GM23338 (cell line): ENCODE data around the gene XPR1. TPM values are rescaled to one million over a fixed set of nuclear protein-coding genes. Genes with fewer than 3 reads are reported as not detected.

Source experiments
- ATAC-seq: fragments of 200-7000 bp; cut with Tn5 transposase; 3 replicates; pipeline ENCODE4 v1.9.1; 2020
- DNase-seq: peaks from one replicate; pipeline ENCODE4 v3.0.0-alpha.2; 2015; ENCODE audit warnings: low spot score
- H2AFZ ChIP-seq: fragments of 200-600 bp; sonication (generic); 2 replicates; pipeline ENCODE4 v1.8.0; 2016; ENCODE audit warnings: antibody characterized with exemption, mild to moderate bottlenecking, moderate library complexity
- H3F3A ChIP-seq: fragments of 200-600 bp; sonication (generic); replicated peaks from 2 replicates; pipeline ENCODE4 v1.8.0; 2017; ENCODE audit warnings: antibody characterized with exemption, mixed run types, low read depth
- H3K27ac ChIP-seq: fragments of 200-600 bp; sonication (generic); 2 replicates; pipeline ENCODE4 v1.6.1; 2016; ENCODE audit warnings: low read depth
- H3K27me3 ChIP-seq: fragments of 200-600 bp; sonication (generic); 2 replicates; pipeline ENCODE4 v1.8.0; 2016; ENCODE audit warnings: mild to moderate bottlenecking, mixed run types, moderate library complexity; ENCODE audit not compliant: insufficient read depth
- H3K36me3 ChIP-seq: fragments of 200-600 bp; sonication (generic); 2 replicates; pipeline ENCODE4 v1.8.0; 2016; ENCODE audit warnings: mild to moderate bottlenecking; ENCODE audit not compliant: insufficient read depth
- H3K4me1 ChIP-seq: fragments of 200-600 bp; sonication (generic); 2 replicates; pipeline ENCODE4 v1.8.0; 2016; ENCODE audit warnings: mild to moderate bottlenecking, moderate library complexity; ENCODE audit not compliant: insufficient read depth
- H3K4me2 ChIP-seq: fragments of 200-600 bp; sonication (generic); 2 replicates; pipeline ENCODE4 v1.7.1; 2017; ENCODE audit warnings: mixed run types
- H3K4me3 ChIP-seq: fragments of 200-600 bp; sonication (generic); 2 replicates; pipeline ENCODE4 v1.6.1; 2016; ENCODE audit warnings: mixed run types
- H3K79me2 ChIP-seq: fragments of 200-600 bp; sonication (generic); replicated peaks from 2 replicates; pipeline ENCODE4 v1.8.0; 2017; ENCODE audit warnings: mild to moderate bottlenecking; ENCODE audit not compliant: insufficient read depth
- H3K9me2 ChIP-seq: fragments of 200-600 bp; sonication (generic); 2 replicates; pipeline ENCODE4 v1.8.0; 2017; ENCODE audit not compliant: insufficient read depth
- H4K20me1 ChIP-seq: fragments of 200-600 bp; sonication (generic); replicated peaks from 2 replicates; pipeline ENCODE4 v1.8.0; 2017; ENCODE audit warnings: mild to moderate bottlenecking; ENCODE audit not compliant: insufficient read depth
- H3K27ac Mint-ChIP-seq: 2 replicates; pipeline ENCODE4 v1.8.0; 2020; ENCODE audit warnings: inconsistent platforms, mild to moderate bottlenecking, moderate library complexity, mixed read lengths
- H3K27me3 Mint-ChIP-seq: 3 replicates; pipeline ENCODE4 v1.8.0; 2022; ENCODE audit warnings: low read depth, mild to moderate bottlenecking, moderate library complexity, mixed read lengths, inconsistent platforms; ENCODE audit not compliant: insufficient read depth, poor library complexity
- H3K36me3 Mint-ChIP-seq: 3 replicates; pipeline ENCODE4 v1.8.0; 2021; ENCODE audit warnings: low read depth, mild to moderate bottlenecking, inconsistent platforms, moderate library complexity, mixed read lengths
- H3K4me1 Mint-ChIP-seq: 3 replicates; pipeline ENCODE4 v1.8.0; 2020; ENCODE audit warnings: mild to moderate bottlenecking, inconsistent platforms, mixed read lengths
- H3K4me3 Mint-ChIP-seq: 3 replicates; pipeline ENCODE4 v1.8.0; 2021; ENCODE audit warnings: moderate library complexity, mild to moderate bottlenecking, inconsistent platforms, mixed read lengths
- H3K9me3 Mint-ChIP-seq: 3 replicates; pipeline ENCODE4 v1.8.0; 2020; ENCODE audit warnings: moderate library complexity, mild to moderate bottlenecking, inconsistent platforms, mixed read lengths
- EZH2 ChIP-seq: fragments of 200-600 bp; sonication (generic); IDR thresholded peaks from one replicate; pipeline ENCODE4 v1.8.0; 2017; ENCODE audit warnings: antibody characterized with exemption, mild to moderate bottlenecking, low read depth; ENCODE audit not compliant: unreplicated experiment
- EZH2phosphoT487 ChIP-seq: fragments of 200-600 bp; sonication (generic); IDR thresholded peaks from one replicate; pipeline ENCODE4 v1.8.1; 2018; ENCODE audit warnings: antibody characterized with exemption; ENCODE audit not compliant: unreplicated experiment
- JUNB ChIP-seq: IDR thresholded peaks from one replicate; pipeline ENCODE4 v1.6.1; 2016; ENCODE audit warnings: antibody characterized with exemption; ENCODE audit not compliant: unreplicated experiment
- NANOG ChIP-seq: IDR thresholded peaks from 2 replicates; pipeline ENCODE4 v1.6.1; 2016; ENCODE audit warnings: antibody characterized with exemption, borderline replicate concordance
- POLR2AphosphoS5 ChIP-seq: IDR thresholded peaks from 2 replicates; pipeline ENCODE4 v1.6.1; 2016; ENCODE audit warnings: antibody characterized with exemption, low read depth
- polyA plus RNA-seq: library from polyadenylated mRNA; unstranded; fragments of >200 nt; fragmentation: Nextera tagmentation; extraction: Ambion mirVana; gene quantifications from 2 replicates; pipeline ENCODE4 v1.2.1, GENCODE V29; 2016
- total RNA-seq: library from RNA; depleted of rRNA; stranded (reverse); fragments of >200 nt; shearing (Covaris generic); gene quantifications from 2 replicates; pipeline ENCODE4 v1.2.3, GENCODE V29; 2014
- TF ChIP-seq, protein P1 (sequence below): fragments of 250-450 bp; sonication (Bioruptor Pico); IDR thresholded peaks from 2 replicates; pipeline ENCODE4 v1.5.0; 2020; ENCODE audit warnings: mild to moderate bottlenecking, moderate library complexity
- TF ChIP-seq, protein P2 (sequence below): IDR thresholded peaks from 2 replicates; pipeline ENCODE4 v1.6.1; 2016; ENCODE audit warnings: antibody characterized with exemption

The XPR1 gene
- total and polyA plus RNA-seq, 2 experiments from 2014 or later, result 9.3 to 38.1 TPM

DNA sequence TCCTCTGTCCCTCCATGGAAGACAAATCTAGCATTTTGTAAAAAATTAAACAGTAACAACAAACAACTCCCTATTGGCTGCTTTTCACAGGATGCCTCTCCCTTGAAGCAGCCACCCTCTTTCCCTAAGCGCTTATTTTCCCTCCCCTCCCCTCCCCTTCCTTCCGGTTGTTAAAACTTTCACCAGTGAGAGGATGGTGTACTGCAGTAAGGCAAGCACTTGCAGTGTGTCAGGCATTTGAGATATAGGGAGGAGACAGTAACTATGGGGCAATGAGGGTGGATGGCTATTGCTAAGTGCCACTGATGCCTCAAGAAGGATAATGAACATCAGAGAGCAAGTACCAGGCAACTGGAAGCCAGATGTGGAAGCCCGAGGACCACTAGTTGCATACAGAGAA is 261.8 kb downstream of the XPR1 start:
- Histone ChIP-seq H3K79me2 (no peaks in the 10 kb centered on the region), H4K20me1 (no peaks in the 10 kb centered on the region), H2AFZ (no peak overlapping the region), H3K9me2 (peaks cover 9% of the 10 kb centered on the region; the same call in 1 of the 2 replicates), H3F3A (no peaks in the 10 kb centered on the region), H3K4me1 (peaks cover 7% of the 10 kb centered on the region), H3K27me3 (no peaks in the 10 kb centered on the region), H3K4me3 (no peak overlapping the region), H3K36me3 (no peaks in the 10 kb centered on the region), H3K4me2 (no peak overlapping the region), H3K27ac (no peak overlapping the region)
- TF ChIP-seq EZH2phosphoT487 (no peak), POLR2AphosphoS5 (no peak), JUNB (no peak)
- Mint-ChIP-seq H3K4me1 (peaks cover 14% of the 10 kb centered on the region), H3K4me3 (no peak overlapping the region), H3K9me3 (no peaks in the 10 kb centered on the region), H3K27me3 (peaks cover 7% of the 10 kb centered on the region), H3K36me3 (no peaks in the 10 kb centered on the region), H3K27ac (no peak overlapping the region)
- no peak for DNase-seq
- ATAC-seq, result no peak

DNA sequence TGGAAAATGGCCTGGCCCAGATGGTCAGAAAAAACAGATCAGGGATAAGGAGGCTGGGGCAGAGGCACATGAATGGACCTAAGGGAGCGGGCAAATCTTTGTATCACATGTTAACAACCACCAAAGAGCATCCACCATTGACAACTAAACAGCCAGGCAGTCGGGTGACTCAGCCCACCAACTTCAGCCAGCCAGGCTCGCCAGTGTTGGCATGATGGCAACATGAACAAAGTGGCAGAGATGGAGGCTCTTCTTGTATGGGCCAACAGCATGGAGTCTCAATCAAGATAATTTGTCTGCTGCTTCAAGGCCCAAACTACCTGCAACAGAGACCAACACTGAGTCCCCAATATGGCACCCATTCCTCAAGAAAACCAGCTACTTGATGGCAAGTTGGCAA is 264.3 kb downstream of the XPR1 start:
- no peak overlapping the region for H3K4me3 ChIP-seq
- no peak overlapping the region for H2AFZ ChIP-seq
- Mint-ChIP-seq H3K36me3 (no peaks in the 10 kb centered on the region; the same call in 2 of the 3 replicates), H3K27ac (no peak overlapping the region), H3K4me1 (peaks cover 23% of the 10 kb centered on the region), H3K4me3 (no peak overlapping the region), H3K9me3 (no peaks in the 10 kb centered on the region; the same call in 2 of the 3 replicates), H3K27me3 (peaks cover 9% of the 10 kb centered on the region)
- no peak for DNase-seq
- TF ChIP-seq EZH2, result no peak
- peaks cover 14% of the 10 kb centered on the region for H3K4me1 ChIP-seq
- no peaks in the 10 kb centered on the region for H3K36me3 ChIP-seq
- H3K27me3 ChIP-seq, result no peaks in the 10 kb centered on the region
- no peaks in the 10 kb centered on the region for H3F3A ChIP-seq
- H3K27ac ChIP-seq, result no peak overlapping the region
- ATAC-seq, result no peak
- H3K4me2 ChIP-seq, result no peak overlapping the region
- no peaks in the 10 kb centered on the region for H3K79me2 ChIP-seq
- H4K20me1 ChIP-seq, result no peaks in the 10 kb centered on the region
- H3K9me2 ChIP-seq, result peaks cover 9% of the 10 kb centered on the region

DNA sequence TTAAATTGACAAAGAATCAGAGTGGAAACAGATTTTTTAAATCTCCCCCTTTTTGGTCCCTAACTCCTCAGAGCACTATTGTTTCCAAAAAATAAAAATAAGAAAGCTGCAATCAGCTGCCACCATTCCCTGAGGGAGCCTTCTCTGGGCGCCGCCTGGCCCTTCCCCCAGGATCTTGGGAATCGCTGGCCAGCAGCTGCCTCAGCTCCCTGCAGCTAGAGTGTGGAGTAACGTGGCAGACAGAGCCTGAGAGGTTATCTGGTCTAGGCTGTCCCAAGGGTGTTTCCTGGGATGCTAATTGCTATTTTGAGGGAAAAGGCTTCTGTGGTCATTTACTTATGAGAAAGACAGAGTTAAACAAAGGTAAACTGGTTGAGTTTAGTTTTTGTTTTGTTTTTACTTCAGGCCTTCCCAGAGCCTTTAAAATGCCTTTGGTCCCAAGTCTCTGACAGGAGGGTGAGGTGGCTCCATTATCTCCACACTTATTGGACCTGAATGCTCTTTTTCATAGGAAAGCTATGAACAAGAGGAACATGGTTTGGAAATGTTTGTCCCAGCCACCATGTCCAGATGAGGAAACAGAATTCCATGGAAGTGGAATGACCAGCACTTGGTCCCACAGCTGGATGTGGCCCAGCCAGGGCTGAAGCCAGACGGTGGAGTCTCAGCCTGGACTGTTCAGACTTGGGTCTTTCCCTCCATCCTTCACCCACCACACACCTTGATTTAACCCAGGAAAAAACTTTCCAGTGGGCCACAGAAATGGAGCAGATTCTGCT is 266.8 kb downstream of the XPR1 start:
- Histone ChIP-seq H3K27ac (no peak overlapping the region), H3K27me3 (no peaks in the 10 kb centered on the region), H2AFZ (0 out of 2 replicates have a peak overlapping the region, but pooled peaks have one; percentile 9), H3K4me3 (no peak overlapping the region), H3F3A (no peaks in the 10 kb centered on the region), H3K36me3 (no peaks in the 10 kb centered on the region), H3K4me2 (peak overlapping the region; percentile 45; the same call in 1 of the 2 replicates), H3K4me1 (peaks cover 14% of the 10 kb centered on the region), H4K20me1 (no peaks in the 10 kb centered on the region), H3K79me2 (no peaks in the 10 kb centered on the region), H3K9me2 (peaks cover 9% of the 10 kb centered on the region)
- Mint-ChIP-seq H3K27ac (no peak overlapping the region), H3K4me1 (peaks cover 23% of the 10 kb centered on the region), H3K27me3 (peaks cover 9% of the 10 kb centered on the region), H3K4me3 (no peak overlapping the region), H3K36me3 (no peaks in the 10 kb centered on the region; the same call in 2 of the 3 replicates), H3K9me3 (no peaks in the 10 kb centered on the region; the same call in 2 of the 3 replicates)
- DNase-seq (peak; percentile 42), ATAC-seq (peak; percentile 90)
- no peak for TF ChIP-seq EZH2
- TF ChIP-seq NANOG, result no peak
- no peak for TF ChIP-seq POLR2AphosphoS5
- TF ChIP-seq, protein P1, sequence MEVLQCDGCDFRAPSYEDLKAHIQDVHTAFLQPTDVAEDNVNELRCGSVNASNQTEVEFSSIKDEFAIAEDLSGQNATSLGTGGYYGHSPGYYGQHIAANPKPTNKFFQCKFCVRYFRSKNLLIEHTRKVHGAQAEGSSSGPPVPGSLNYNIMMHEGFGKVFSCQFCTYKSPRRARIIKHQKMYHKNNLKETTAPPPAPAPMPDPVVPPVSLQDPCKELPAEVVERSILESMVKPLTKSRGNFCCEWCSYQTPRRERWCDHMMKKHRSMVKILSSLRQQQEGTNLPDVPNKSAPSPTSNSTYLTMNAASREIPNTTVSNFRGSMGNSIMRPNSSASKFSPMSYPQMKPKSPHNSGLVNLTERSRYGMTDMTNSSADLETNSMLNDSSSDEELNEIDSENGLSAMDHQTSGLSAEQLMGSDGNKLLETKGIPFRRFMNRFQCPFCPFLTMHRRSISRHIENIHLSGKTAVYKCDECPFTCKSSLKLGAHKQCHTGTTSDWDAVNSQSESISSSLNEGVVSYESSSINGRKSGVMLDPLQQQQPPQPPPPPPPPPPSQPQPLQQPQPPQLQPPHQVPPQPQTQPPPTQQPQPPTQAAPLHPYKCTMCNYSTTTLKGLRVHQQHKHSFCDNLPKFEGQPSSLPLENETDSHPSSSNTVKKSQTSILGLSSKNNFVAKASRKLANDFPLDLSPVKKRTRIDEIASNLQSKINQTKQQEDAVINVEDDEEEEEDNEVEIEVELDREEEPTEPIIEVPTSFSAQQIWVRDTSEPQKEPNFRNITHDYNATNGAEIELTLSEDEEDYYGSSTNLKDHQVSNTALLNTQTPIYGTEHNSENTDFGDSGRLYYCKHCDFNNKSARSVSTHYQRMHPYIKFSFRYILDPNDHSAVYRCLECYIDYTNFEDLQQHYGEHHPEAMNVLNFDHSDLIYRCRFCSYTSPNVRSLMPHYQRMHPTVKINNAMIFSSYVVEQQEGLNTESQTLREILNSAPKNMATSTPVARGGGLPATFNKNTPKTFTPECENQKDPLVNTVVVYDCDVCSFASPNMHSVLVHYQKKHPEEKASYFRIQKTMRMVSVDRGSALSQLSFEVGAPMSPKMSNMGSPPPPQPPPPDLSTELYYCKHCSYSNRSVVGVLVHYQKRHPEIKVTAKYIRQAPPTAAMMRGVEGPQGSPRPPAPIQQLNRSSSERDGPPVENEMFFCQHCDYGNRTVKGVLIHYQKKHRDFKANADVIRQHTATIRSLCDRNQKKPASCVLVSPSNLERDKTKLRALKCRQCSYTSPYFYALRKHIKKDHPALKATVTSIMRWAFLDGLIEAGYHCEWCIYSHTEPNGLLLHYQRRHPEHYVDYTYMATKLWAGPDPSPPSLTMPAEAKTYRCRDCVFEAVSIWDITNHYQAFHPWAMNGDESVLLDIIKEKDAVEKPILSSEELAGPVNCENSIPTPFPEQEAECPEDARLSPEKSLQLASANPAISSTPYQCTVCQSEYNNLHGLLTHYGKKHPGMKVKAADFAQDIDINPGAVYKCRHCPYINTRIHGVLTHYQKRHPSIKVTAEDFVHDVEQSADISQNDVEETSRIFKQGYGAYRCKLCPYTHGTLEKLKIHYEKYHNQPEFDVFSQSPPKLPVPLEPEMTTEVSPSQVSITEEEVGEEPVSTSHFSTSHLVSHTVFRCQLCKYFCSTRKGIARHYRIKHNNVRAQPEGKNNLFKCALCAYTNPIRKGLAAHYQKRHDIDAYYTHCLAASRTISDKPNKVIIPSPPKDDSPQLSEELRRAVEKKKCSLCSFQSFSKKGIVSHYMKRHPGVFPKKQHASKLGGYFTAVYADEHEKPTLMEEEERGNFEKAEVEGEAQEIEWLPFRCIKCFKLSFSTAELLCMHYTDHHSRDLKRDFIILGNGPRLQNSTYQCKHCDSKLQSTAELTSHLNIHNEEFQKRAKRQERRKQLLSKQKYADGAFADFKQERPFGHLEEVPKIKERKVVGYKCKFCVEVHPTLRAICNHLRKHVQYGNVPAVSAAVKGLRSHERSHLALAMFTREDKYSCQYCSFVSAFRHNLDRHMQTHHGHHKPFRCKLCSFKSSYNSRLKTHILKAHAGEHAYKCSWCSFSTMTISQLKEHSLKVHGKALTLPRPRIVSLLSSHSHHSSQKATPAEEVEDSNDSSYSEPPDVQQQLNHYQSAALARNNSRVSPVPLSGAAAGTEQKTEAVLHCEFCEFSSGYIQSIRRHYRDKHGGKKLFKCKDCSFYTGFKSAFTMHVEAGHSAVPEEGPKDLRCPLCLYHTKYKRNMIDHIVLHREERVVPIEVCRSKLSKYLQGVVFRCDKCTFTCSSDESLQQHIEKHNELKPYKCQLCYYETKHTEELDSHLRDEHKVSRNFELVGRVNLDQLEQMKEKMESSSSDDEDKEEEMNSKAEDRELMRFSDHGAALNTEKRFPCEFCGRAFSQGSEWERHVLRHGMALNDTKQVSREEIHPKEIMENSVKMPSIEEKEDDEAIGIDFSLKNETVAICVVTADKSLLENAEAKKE (CRISPR knock-in tag), result no peak
- TF ChIP-seq, protein P2, sequence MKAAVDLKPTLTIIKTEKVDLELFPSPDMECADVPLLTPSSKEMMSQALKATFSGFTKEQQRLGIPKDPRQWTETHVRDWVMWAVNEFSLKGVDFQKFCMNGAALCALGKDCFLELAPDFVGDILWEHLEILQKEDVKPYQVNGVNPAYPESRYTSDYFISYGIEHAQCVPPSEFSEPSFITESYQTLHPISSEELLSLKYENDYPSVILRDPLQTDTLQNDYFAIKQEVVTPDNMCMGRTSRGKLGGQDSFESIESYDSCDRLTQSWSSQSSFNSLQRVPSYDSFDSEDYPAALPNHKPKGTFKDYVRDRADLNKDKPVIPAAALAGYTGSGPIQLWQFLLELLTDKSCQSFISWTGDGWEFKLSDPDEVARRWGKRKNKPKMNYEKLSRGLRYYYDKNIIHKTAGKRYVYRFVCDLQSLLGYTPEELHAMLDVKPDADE, result no peak
